HepG2 (cell line): ENCODE measurements around the gene CDK13. TPM values are rescaled to one million over a fixed set of nuclear protein-coding genes. Genes with fewer than 3 reads are reported as not detected.

Source experiments
- ADNP ChIP-seq: sonication (generic); formaldehyde crosslinking; IDR thresholded peaks from 2 replicates; pipeline ENCODE4 v1.4.0; 2020; ENCODE audit warnings: missing genetic modification reagents
- AHR ChIP-seq: IDR thresholded peaks from 2 replicates; pipeline ENCODE4 v1.6.1; 2018; ENCODE audit warnings: missing genetic modification reagents, missing compliant biosample characterization
- ARID2 ChIP-seq: sonication (generic); formaldehyde crosslinking; IDR thresholded peaks from 2 replicates; pipeline ENCODE4 v1.8.1; 2022; ENCODE audit warnings: mild to moderate bottlenecking, missing genetic modification reagents, borderline replicate concordance
- ATF7-NPFF ChIP-seq: sonication (generic); formaldehyde crosslinking; IDR thresholded peaks from 2 replicates; pipeline ENCODE4 v1.8.1; 2023; ENCODE audit warnings: mild to moderate bottlenecking, low read depth, missing genetic modification reagents, moderate library complexity
- BRCA1 ChIP-seq: sonication (generic); formaldehyde crosslinking; IDR thresholded peaks from 2 replicates; pipeline ENCODE4 v1.4.0; 2020; ENCODE audit warnings: missing genetic modification reagents
- CEBPB ChIP-seq: IDR thresholded peaks from 2 replicates; pipeline ENCODE4 v1.6.1; 2011; ENCODE audit warnings: low read depth, low read length, improper control_type of control experiment, borderline replicate concordance
- FOXJ3 ChIP-seq: sonication (generic); formaldehyde crosslinking; IDR thresholded peaks from 2 replicates; pipeline ENCODE4 v1.4.0; 2020; ENCODE audit warnings: missing genetic modification reagents, mild to moderate bottlenecking, borderline replicate concordance
- HDAC2 ChIP-seq: sonication (generic); formaldehyde crosslinking; IDR thresholded peaks from 2 replicates; pipeline ENCODE4 v1.4.0; 2020; ENCODE audit warnings: missing genetic modification reagents
- PRMT3 ChIP-seq: sonication (generic); formaldehyde crosslinking; IDR thresholded peaks from 2 replicates; pipeline ENCODE4 v1.8.1; 2022; ENCODE audit warnings: low read depth, mild to moderate bottlenecking, moderate library complexity, missing genetic modification reagents, borderline replicate concordance
- PRPF4 ChIP-seq: fragments of 200-400 bp; formaldehyde crosslinking; IDR thresholded peaks from 2 replicates; pipeline ENCODE4 v1.6.1; 2016; ENCODE audit warnings: low read length, low read depth; ENCODE audit not compliant: poor library complexity, severe bottlenecking
- PTBP1 ChIP-seq: fragments of 200-400 bp; formaldehyde crosslinking; IDR thresholded peaks from 2 replicates; pipeline ENCODE4 v1.6.1; 2018; ENCODE audit warnings: low read length, low read depth; ENCODE audit not compliant: poor library complexity, severe bottlenecking
- RAD21 ChIP-seq: fragments of 450-650 bp; formaldehyde crosslinking; IDR thresholded peaks from 2 replicates; pipeline ENCODE4 v1.5.0; 2020; ENCODE audit warnings: mild to moderate bottlenecking
- RBFOX2 ChIP-seq: fragments of 200-400 bp; formaldehyde crosslinking; IDR thresholded peaks from 2 replicates; pipeline ENCODE4 v1.6.1; 2017; ENCODE audit warnings: low read depth, mild to moderate bottlenecking, low read length
- REL ChIP-seq: sonication (generic); formaldehyde crosslinking; conservative IDR thresholded peaks from 2 replicates; pipeline ENCODE4 v1.8.0; 2022; ENCODE audit warnings: mild to moderate bottlenecking, missing genetic modification reagents, moderate library complexity
- TBX3 ChIP-seq: fragments of 450-650 bp; IDR thresholded peaks from 2 replicates; pipeline ENCODE4 v1.6.1; 2017; ENCODE audit warnings: antibody characterized with exemption, mild to moderate bottlenecking, inconsistent platforms, borderline replicate concordance
- ZNF138 ChIP-seq: sonication (generic); formaldehyde crosslinking; IDR thresholded peaks from 2 replicates; pipeline ENCODE4 v1.5.0; 2020; ENCODE audit warnings: mild to moderate bottlenecking, low read depth, missing genetic modification reagents
- ZNF17 ChIP-seq: sonication (generic); formaldehyde crosslinking; IDR thresholded peaks from 2 replicates; pipeline ENCODE4 v1.5.0; 2020; ENCODE audit warnings: mild to moderate bottlenecking, missing genetic modification reagents
- ZNF749 ChIP-seq: sonication (generic); formaldehyde crosslinking; IDR thresholded peaks from 2 replicates; pipeline ENCODE4 v1.8.0; 2022; ENCODE audit warnings: mild to moderate bottlenecking, missing genetic modification reagents, moderate library complexity, borderline replicate concordance
- ZNF841 ChIP-seq: sonication (generic); formaldehyde crosslinking; IDR thresholded peaks from 2 replicates; pipeline ENCODE4 v1.8.1; 2023; ENCODE audit warnings: missing genetic modification reagents, borderline replicate concordance
- polyA plus RNA-seq, 8 experiments: library from polyadenylated mRNA; depleted of rRNA in 3 of 8; stranded (reverse) in 7 of 8; unstranded in 1 of 8; fragments of >200 nt; fragmentation: Illumina TruSeq in 4 of 8; extraction: Trizol in 4 of 8; gene quantifications; 2 replicates each; pipeline versions ENCODE4 v1.2.1 to v1.2.3, GENCODE V29; 2011 to 2016; ENCODE audit warnings: low read depth in 4 of 8, missing spikeins in 1 of 8, mixed read lengths in 1 of 8; ENCODE audit not compliant: insufficient read depth in 1 of 8
- total RNA-seq, 5 experiments: library from RNA; depleted of rRNA; stranded (reverse); fragments of >200 nt; fragmentation: Illumina TruSeq; extraction: Trizol; gene quantifications; 2 replicates each; pipeline ENCODE4 v1.2.3, GENCODE V29; 2016; ENCODE audit warnings: low read depth in 1 of 5
- TF ChIP-seq, protein P1 (sequence below): sonication (generic); formaldehyde crosslinking; IDR thresholded peaks from 2 replicates; pipeline ENCODE4 v1.4.0; 2020; ENCODE audit warnings: missing genetic modification reagents, borderline replicate concordance
- TF ChIP-seq, protein P2 (sequence below): fragments of 450-650 bp; IDR thresholded peaks from 2 replicates; pipeline ENCODE4 v1.6.1; 2016
- TF ChIP-seq, protein P3 (sequence below): sonication (generic); formaldehyde crosslinking; IDR thresholded peaks from 2 replicates; pipeline ENCODE4 v1.4.0; 2020; ENCODE audit warnings: missing genetic modification reagents
- TF ChIP-seq, protein P4 (sequence below): sonication (generic); formaldehyde crosslinking; conservative IDR thresholded peaks from 2 replicates; pipeline ENCODE4 v1.8.0; 2022; ENCODE audit warnings: mild to moderate bottlenecking, moderate library complexity, missing genetic modification reagents

CDK13 gene
- total and polyA plus RNA-seq, 2 of the 13 experiments (the other 11 are each of a cell fraction or from before 2014, with no cell fraction given), result 21.0 to 40.9 TPM

DNA sequence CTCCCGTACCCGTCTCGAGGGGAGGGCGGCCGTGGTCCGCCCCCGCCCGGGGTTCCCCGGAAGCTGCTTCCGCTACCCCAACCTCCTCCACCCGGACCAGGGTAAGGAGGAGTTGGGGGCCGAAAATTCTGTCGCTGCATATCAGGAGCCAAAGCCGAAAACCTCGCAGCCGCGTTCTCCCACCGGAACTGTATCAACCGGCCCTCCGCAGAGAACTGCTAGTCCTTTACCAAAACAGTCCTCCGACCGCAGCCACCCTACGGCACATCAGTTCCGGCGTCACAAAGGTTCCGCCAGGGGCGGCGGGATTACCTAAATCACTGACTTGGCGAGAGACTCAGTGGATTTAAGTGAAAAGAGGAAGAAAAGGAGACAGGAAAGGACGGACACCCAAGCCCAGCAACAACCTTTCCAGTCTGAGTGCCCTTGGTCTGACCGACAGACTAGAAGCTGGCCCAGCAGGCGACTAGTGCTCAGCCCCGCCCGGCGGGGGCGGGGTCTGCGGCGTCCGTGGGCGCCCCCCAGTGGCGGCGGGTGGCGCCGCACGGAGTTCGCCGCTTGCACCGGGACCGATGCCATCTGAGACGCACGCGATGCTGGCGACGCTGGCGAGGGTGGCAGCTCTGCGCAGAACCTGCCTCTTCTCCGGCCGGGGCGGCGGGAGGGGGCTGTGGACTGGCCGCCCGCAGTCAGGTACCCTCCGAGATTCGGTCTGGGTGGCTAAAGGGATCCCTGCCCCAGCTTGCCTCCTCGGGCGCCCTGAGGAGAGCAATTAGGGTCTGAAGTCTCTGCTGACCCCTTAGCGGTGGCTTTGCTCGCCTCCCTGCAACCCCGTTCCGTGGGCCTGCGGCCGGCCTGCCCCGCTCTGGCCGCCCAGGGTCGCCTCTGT lies 184.6 kb downstream of the CDK13 start, which contains the start of the genes MPLKIP and SUGCT (continued):
- TF ChIP-seq, protein P1, sequence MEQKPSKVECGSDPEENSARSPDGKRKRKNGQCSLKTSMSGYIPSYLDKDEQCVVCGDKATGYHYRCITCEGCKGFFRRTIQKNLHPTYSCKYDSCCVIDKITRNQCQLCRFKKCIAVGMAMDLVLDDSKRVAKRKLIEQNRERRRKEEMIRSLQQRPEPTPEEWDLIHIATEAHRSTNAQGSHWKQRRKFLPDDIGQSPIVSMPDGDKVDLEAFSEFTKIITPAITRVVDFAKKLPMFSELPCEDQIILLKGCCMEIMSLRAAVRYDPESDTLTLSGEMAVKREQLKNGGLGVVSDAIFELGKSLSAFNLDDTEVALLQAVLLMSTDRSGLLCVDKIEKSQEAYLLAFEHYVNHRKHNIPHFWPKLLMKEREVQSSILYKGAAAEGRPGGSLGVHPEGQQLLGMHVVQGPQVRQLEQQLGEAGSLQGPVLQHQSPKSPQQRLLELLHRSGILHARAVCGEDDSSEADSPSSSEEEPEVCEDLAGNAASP, result no peak; the same call in 1 of the 2 replicates
- peak; percentile 84 for TF ChIP-seq RBFOX2
- no peak for TF ChIP-seq PTBP1
- no peak for TF ChIP-seq PRPF4
- TF ChIP-seq, protein P2, sequence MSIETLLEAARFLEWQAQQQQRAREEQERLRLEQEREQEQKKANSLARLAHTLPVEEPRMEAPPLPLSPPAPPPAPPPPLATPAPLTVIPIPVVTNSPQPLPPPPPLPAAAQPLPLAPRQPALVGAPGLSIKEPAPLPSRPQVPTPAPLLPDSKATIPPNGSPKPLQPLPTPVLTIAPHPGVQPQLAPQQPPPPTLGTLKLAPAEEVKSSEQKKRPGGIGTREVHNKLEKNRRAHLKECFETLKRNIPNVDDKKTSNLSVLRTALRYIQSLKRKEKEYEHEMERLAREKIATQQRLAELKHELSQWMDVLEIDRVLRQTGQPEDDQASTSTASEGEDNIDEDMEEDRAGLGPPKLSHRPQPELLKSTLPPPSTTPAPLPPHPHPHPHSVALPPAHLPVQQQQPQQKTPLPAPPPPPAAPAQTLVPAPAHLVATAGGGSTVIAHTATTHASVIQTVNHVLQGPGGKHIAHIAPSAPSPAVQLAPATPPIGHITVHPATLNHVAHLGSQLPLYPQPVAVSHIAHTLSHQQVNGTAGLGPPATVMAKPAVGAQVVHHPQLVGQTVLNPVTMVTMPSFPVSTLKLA, result peak; percentile 6; the same call in 1 of the 2 replicates
- TF ChIP-seq FOXJ3 (CRISPR knock-in tag), result 0 out of 2 replicates have a peak, but pooled peaks have one; percentile 12
- TF ChIP-seq ZNF841 (CRISPR knock-in tag), result peak; percentile 19
- no peak for TF ChIP-seq ZNF138 (CRISPR knock-in tag)
- peak; percentile 76 for TF ChIP-seq HDAC2 (CRISPR knock-in tag)
- TF ChIP-seq CEBPB, result no peak
- no peak for TF ChIP-seq ZNF17 (CRISPR knock-in tag)
- TF ChIP-seq, protein P3, sequence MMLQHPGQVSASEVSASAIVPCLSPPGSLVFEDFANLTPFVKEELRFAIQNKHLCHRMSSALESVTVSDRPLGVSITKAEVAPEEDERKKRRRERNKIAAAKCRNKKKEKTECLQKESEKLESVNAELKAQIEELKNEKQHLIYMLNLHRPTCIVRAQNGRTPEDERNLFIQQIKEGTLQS (CRISPR knock-in tag), result no peak
- no peak for TF ChIP-seq ADNP (CRISPR knock-in tag)
- TF ChIP-seq, protein P4, sequence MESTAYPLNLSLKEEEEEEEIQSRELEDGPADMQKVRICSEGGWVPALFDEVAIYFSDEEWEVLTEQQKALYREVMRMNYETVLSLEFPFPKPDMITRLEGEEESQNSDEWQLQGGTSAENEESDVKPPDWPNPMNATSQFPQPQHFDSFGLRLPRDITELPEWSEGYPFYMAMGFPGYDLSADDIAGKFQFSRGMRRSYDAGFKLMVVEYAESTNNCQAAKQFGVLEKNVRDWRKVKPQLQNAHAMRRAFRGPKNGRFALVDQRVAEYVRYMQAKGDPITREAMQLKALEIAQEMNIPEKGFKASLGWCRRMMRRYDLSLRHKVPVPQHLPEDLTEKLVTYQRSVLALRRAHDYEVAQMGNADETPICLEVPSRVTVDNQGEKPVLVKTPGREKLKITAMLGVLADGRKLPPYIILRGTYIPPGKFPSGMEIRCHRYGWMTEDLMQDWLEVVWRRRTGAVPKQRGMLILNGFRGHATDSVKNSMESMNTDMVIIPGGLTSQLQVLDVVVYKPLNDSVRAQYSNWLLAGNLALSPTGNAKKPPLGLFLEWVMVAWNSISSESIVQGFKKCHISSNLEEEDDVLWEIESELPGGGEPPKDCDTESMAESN (CRISPR knock-in tag), result no peak; the same call in 1 of the 2 replicates
- TF ChIP-seq PRMT3 (CRISPR knock-in tag), result no peak
- TF ChIP-seq REL (CRISPR knock-in tag), result peak; percentile 88
- no peak for TF ChIP-seq ARID2 (CRISPR knock-in tag)
- no peak for TF ChIP-seq RAD21 (CRISPR knock-in tag)
- TF ChIP-seq TBX3, result no peak
- peak; percentile 54 for TF ChIP-seq ATF7-NPFF (CRISPR knock-in tag)
- TF ChIP-seq AHR, result 0 out of 2 replicates have a peak, but pooled peaks have one; percentile 79
- no peak for TF ChIP-seq ZNF749 (CRISPR knock-in tag)
- 0 out of 2 replicates have a peak, but pooled peaks have one; percentile 56 for TF ChIP-seq BRCA1 (CRISPR knock-in tag)
